Endodermal cell (in vitro differentiated cells): ENCODE results near the gene MARK1. TPM values are rescaled to one million over a fixed set of nuclear protein-coding genes. Genes with fewer than 3 reads are reported as not detected.

ENCODE experiments used
- DNase-seq: peaks from one replicate; pipeline ENCODE4 v3.0.0-alpha.2; 2017
- H3K27ac ChIP-seq: 2 replicates; pipeline ENCODE4 v1.5.1; 2013; ENCODE audit warnings: mild to moderate bottlenecking, low read depth, low read length, moderate library complexity
- H3K27me3 ChIP-seq: 2 replicates; pipeline ENCODE4 v1.6.1; 2013; ENCODE audit warnings: mild to moderate bottlenecking, low read length, moderate library complexity; ENCODE audit not compliant: insufficient read depth, control insufficient read depth, poor library complexity, severe bottlenecking
- H3K36me3 ChIP-seq: 2 replicates; pipeline ENCODE4 v1.7.0; 2013; ENCODE audit warnings: mild to moderate bottlenecking, low read length, moderate library complexity; ENCODE audit not compliant: control insufficient read depth, insufficient read depth
- H3K4me1 ChIP-seq: one replicate; pipeline ENCODE4 v1.7.0; 2013; ENCODE audit warnings: low read length; ENCODE audit not compliant: control insufficient read depth, insufficient read depth
- H3K4me3 ChIP-seq: 2 replicates; pipeline ENCODE4 v1.5.1; 2013; ENCODE audit warnings: mild to moderate bottlenecking, low read length, moderate library complexity
- H3K9ac ChIP-seq: 2 replicates; pipeline ENCODE4 v1.6.1; 2013; ENCODE audit warnings: mild to moderate bottlenecking, low read length, moderate library complexity; ENCODE audit not compliant: poor library complexity, severe bottlenecking; ENCODE audit errors: extremely low read depth
- H3K9me3 ChIP-seq: 2 replicates; pipeline ENCODE4 v1.6.1; 2013; ENCODE audit warnings: mild to moderate bottlenecking, low read length, moderate library complexity; ENCODE audit not compliant: control insufficient read depth
- H3K27ac Mint-ChIP-seq: 2 replicates; pipeline ENCODE4 v1.8.0; 2020; ENCODE audit warnings: mixed read lengths
- H3K27me3 Mint-ChIP-seq: 2 replicates; pipeline ENCODE4 v1.8.0; 2021; ENCODE audit warnings: mild to moderate bottlenecking, mixed read lengths; ENCODE audit not compliant: insufficient read depth
- H3K36me3 Mint-ChIP-seq: 2 replicates; pipeline ENCODE4 v1.8.0; 2020; ENCODE audit warnings: low read depth, mixed read lengths
- H3K4me1 Mint-ChIP-seq: 2 replicates; pipeline ENCODE4 v1.8.0; 2020; ENCODE audit warnings: mixed read lengths
- H3K4me3 Mint-ChIP-seq: 2 replicates; pipeline ENCODE4 v1.8.0; 2020; ENCODE audit warnings: mild to moderate bottlenecking, moderate library complexity, mixed read lengths
- H3K9me3 Mint-ChIP-seq: 2 replicates; pipeline ENCODE4 v1.8.0; 2020; ENCODE audit warnings: mild to moderate bottlenecking, mixed read lengths
- CTCF ChIP-seq: fragments of 200-600 bp; sonication (generic); conservative IDR thresholded peaks from 2 replicates; pipeline ENCODE4 v1.5.0; 2021; ENCODE audit warnings: antibody characterized with exemption, mild to moderate bottlenecking
- WGBS, 2 experiments: methylation state at CpG; one replicate each; pipeline versions ENCODE4 v1.1.5 to v1.1.7; 2013; ENCODE audit warnings: missing lambda C conversion rate in 2 of 2, mixed read lengths in 1 of 2; ENCODE audit not compliant: insufficient coverage in 1 of 2, insufficient read length in 1 of 2; 5-methylcytosine and 5-hydroxymethylcytosine counted together
- total RNA-seq, 2 donors: library from RNA; stranded (reverse); fragmentation: NEBNext Ultra II Directional in 1 of 2; extraction: Animal tissue kit (Norgen Biotek cat#: 25700) in 1 of 2; gene quantifications; 2 replicates in 1 of 2; 3 replicates in 1 of 2; pipeline ENCODE4 v1.2.1, GENCODE V29; 2021

Gene MARK1
- total RNA-seq, 2 donors from 2014 or later = 8.8 to 12.6 TPM

DNA sequence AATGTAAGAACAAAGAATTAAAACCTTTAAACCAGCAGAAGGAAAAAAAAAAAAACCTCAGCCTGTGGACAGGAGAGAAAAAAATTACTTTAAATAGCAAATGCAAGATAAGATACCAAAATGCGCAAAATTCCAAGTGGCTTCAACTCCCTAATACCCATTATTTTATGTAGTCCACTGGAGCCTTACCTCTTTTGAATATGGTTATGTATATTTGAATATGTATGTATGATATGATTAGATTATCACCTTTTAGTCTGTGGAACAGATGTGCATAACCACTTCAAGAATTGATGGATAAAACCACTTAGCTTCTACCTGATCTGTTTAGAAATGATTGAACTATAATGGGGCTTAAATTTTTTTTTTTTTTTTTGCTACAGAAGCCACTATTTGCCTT lies 109.8 kb downstream of the MARK1 start:
- H3K27ac Mint-ChIP-seq = no peak overlapping the region
- Histone ChIP-seq H3K36me3 (peaks cover 3% of the 10 kb centered on the region), H3K9ac (no peak overlapping the region), H3K4me3 (no peak overlapping the region), H3K27me3 (no peaks in the 10 kb centered on the region), H3K4me1 (peaks cover 12% of the 10 kb centered on the region), H3K9me3 (peaks cover 7% of the 10 kb centered on the region), H3K27ac (no peak overlapping the region)
- WGBS, 2 experiments = 100% methylated on average over 1 of the region's 1 CpG; no CpG with 5 or more reads in 1 of the 2 experiments
- no peaks in the 10 kb centered on the region for H3K27me3 Mint-ChIP-seq
- H3K4me3 Mint-ChIP-seq = no peak overlapping the region
- peaks cover 44% of the 10 kb centered on the region for H3K36me3 Mint-ChIP-seq
- no peak for TF ChIP-seq CTCF
- H3K4me1 Mint-ChIP-seq = peaks cover 9% of the 10 kb centered on the region
- peaks cover 3% of the 10 kb centered on the region for H3K9me3 Mint-ChIP-seq
- no peak for DNase-seq

- 91 to 100% methylated on average over 2 to 4 of the region's 4 CpGs for WGBS, 2 experiments
- Histone ChIP-seq H3K4me1 (peaks cover 12% of the 10 kb centered on the region), H3K27me3 (no peaks in the 10 kb centered on the region), H3K4me3 (no peak overlapping the region), H3K9me3 (peaks cover 19% of the 10 kb centered on the region), H3K9ac (no peak overlapping the region), H3K36me3 (peaks cover 3% of the 10 kb centered on the region), H3K27ac (no peak overlapping the region)
- Mint-ChIP-seq H3K27me3 (no peaks in the 10 kb centered on the region), H3K9me3 (peaks cover 16% of the 10 kb centered on the region), H3K4me3 (no peak overlapping the region), H3K36me3 (peaks cover 42% of the 10 kb centered on the region), H3K27ac (no peak overlapping the region), H3K4me1 (peaks cover 9% of the 10 kb centered on the region)
- no peak for DNase-seq
- no peak for TF ChIP-seq CTCF
Measured at GRCh38 chr1:220642285-220642684, 114.3 kb downstream of the MARK1 start.

GRCh38 chr1:220652995-220653394 lies 125.1 kb downstream of the MARK1 start:
- 96% methylated on average over 9 to 13 of the region's 13 CpGs for WGBS, 2 experiments
- Histone ChIP-seq H3K4me1 (no peaks in the 10 kb centered on the region), H3K36me3 (peaks cover 4% of the 10 kb centered on the region), H3K27ac (no peak overlapping the region), H3K27me3 (no peaks in the 10 kb centered on the region), H3K9me3 (no peaks in the 10 kb centered on the region), H3K4me3 (no peak overlapping the region), H3K9ac (no peak overlapping the region)
- H3K4me3 Mint-ChIP-seq = no peak overlapping the region
- no peaks in the 10 kb centered on the region for H3K27me3 Mint-ChIP-seq
- H3K4me1 Mint-ChIP-seq = no peaks in the 10 kb centered on the region
- DNase-seq = no peak
- peaks cover 6% of the 10 kb centered on the region for H3K36me3 Mint-ChIP-seq
- no peaks in the 10 kb centered on the region for H3K9me3 Mint-ChIP-seq
- H3K27ac Mint-ChIP-seq = no peak overlapping the region
- TF ChIP-seq CTCF = no peak
